HepG2 (cell line): ENCODE measurements around the gene MICALL2. TPM values are rescaled to one million over a fixed set of nuclear protein-coding genes. Genes with fewer than 3 reads are reported as not detected.

ENCODE experiments used
- ATAC-seq: fragments of 200-7000 bp; cut with Tn5 transposase; 3 replicates; pipeline ENCODE4 v1.9.1; 2020; ENCODE audit warnings: mild to moderate bottlenecking, moderate library complexity
- BruUV-seq: library from RNA; stranded (reverse); fragments of 400-500 nt; replicated peaks from 2 replicates; lab custom pipeline; 2021; lab: Mats Ljungman, UMichigan
- CTCF ChIA-PET: fragments of 300-600 bp; formaldehyde crosslinking; extraction: SDS; loops from one replicate; lab custom pipeline; 2021; ENCODE audit warnings: low total read pairs, inconsistent platforms, low intra/inter-chr PET ratio; lab: Yijun Ruan, JAX
- POLR2A ChIA-PET: fragments of 350-600 bp; sonication (Branson Sonifier 250); formaldehyde crosslinking; loops from one replicate; lab custom pipeline; 2020; ENCODE audit warnings: antibody characterized with exemption, inconsistent platforms; lab: Yijun Ruan, JAX
- DNase-seq: peaks from one replicate; pipeline ENCODE4 v3.0.0-alpha.2; 2015; ENCODE audit warnings: low spot score
- FAIRE-seq: peaks from 3 replicates; lab custom pipeline; 2011; peaks lifted over from hg19 to GRCh38; lab: Jason Lieb, UNC
- H2AFZ ChIP-seq: one replicate; pipeline ENCODE4 v1.6.1; 2011; ENCODE audit warnings: low read length, inconsistent platforms
- H3K27ac ChIP-seq: fragments of 300-600 bp; 3 replicates; pipeline ENCODE4 v1.8.0; 2011; ENCODE audit warnings: mixed run types, mild to moderate bottlenecking, mixed read lengths, low read length, inconsistent platforms; ENCODE audit not compliant: insufficient read depth; ENCODE audit errors: extremely low read length
- H3K27me3 ChIP-seq, 2 experiments: fragments of 200-600 bp in 1 of 2; 2 replicates in 1 of 2; 3 replicates in 1 of 2; pipeline versions ENCODE4 v1.6.0 to v1.8.0; 2011; ENCODE audit warnings: low read length in 2 of 2, mild to moderate bottlenecking in 2 of 2, moderate library complexity in 2 of 2, inconsistent platforms in 1 of 2; ENCODE audit not compliant: insufficient read depth in 2 of 2, control insufficient read depth in 1 of 2
- H3K36me3 ChIP-seq, 2 experiments: fragments of 200-600 bp in 1 of 2; replicated peaks in 1 of 2; 2 replicates in 1 of 2; 3 replicates in 1 of 2; pipeline versions ENCODE4 v1.5.1 to v1.8.0; 2011; ENCODE audit warnings: low read length in 2 of 2, inconsistent platforms in 1 of 2; ENCODE audit not compliant: insufficient read depth in 2 of 2, control insufficient read depth in 1 of 2
- H3K4me1 ChIP-seq: 2 replicates; pipeline ENCODE4 v1.5.1; 2012; ENCODE audit warnings: low read length, inconsistent platforms; ENCODE audit not compliant: insufficient read depth
- H3K4me2 ChIP-seq: 2 replicates; pipeline ENCODE4 v1.6.0; 2011; ENCODE audit warnings: low read depth, low read length, inconsistent platforms
- H3K4me3 ChIP-seq, 3 experiments: fragments of 200-600 bp in 1 of 3; sonication (generic), shearing (Covaris generic) in 1 of 3; replicated peaks in 1 of 3; 2 replicates each; pipeline ENCODE4 v1.5.1; 2011 to 2016; ENCODE audit warnings: low read length in 3 of 3, inconsistent platforms in 2 of 3, low read depth in 2 of 3, mild to moderate bottlenecking in 2 of 3, control low read depth in 1 of 3, mixed read lengths in 1 of 3; ENCODE audit not compliant: insufficient read depth in 1 of 3
- H3K79me2 ChIP-seq: one replicate; pipeline ENCODE4 v1.6.1; 2011; ENCODE audit warnings: low read length, inconsistent platforms; ENCODE audit not compliant: insufficient read depth
- H3K9ac ChIP-seq: 2 replicates; pipeline ENCODE4 v1.6.0; 2011; ENCODE audit warnings: mild to moderate bottlenecking, low read depth, low read length, inconsistent platforms; ENCODE audit not compliant: insufficient read depth
- H3K9me3 ChIP-seq: 2 replicates; pipeline ENCODE4 v1.5.1; 2012; ENCODE audit warnings: mild to moderate bottlenecking, low read length
- H4K20me1 ChIP-seq: 2 replicates; pipeline ENCODE4 v1.6.0; 2011; ENCODE audit warnings: inconsistent platforms, mild to moderate bottlenecking, low read length, moderate library complexity; ENCODE audit not compliant: insufficient read depth
- ATF3 ChIP-seq: sonication (generic); formaldehyde crosslinking; IDR thresholded peaks from 2 replicates; pipeline ENCODE4 v1.4.0; 2020; ENCODE audit warnings: missing genetic modification reagents
- DNMT3B ChIP-seq: conservative IDR thresholded peaks from 2 replicates; pipeline ENCODE4 v1.6.1; 2016; ENCODE audit warnings: missing biosample characterization, control low read depth
- MTERF4 ChIP-seq: sonication (generic); formaldehyde crosslinking; IDR thresholded peaks from 2 replicates; pipeline ENCODE4 v1.8.0; 2023; ENCODE audit warnings: mild to moderate bottlenecking, missing genetic modification reagents
- NFIB ChIP-seq: sonication (generic); formaldehyde crosslinking; IDR thresholded peaks from 2 replicates; pipeline ENCODE4 v1.9.0; 2021; ENCODE audit warnings: missing genetic modification reagents, mild to moderate bottlenecking, borderline replicate concordance
- RBAK ChIP-seq: sonication (generic); formaldehyde crosslinking; IDR thresholded peaks from 2 replicates; pipeline ENCODE4 v1.5.1; 2020; ENCODE audit warnings: mild to moderate bottlenecking, missing genetic modification reagents
- TCF7L2 ChIP-seq: IDR thresholded peaks from 2 replicates; pipeline ENCODE4 v1.6.1; 2011; ENCODE audit warnings: mild to moderate bottlenecking, low read depth, low read length, moderate library complexity
- ZKSCAN5 ChIP-seq: sonication (generic); formaldehyde crosslinking; IDR thresholded peaks from 2 replicates; pipeline ENCODE4 v1.5.1; 2020; ENCODE audit warnings: mild to moderate bottlenecking, missing genetic modification reagents
- ZNF138 ChIP-seq: sonication (generic); formaldehyde crosslinking; IDR thresholded peaks from 2 replicates; pipeline ENCODE4 v1.5.0; 2020; ENCODE audit warnings: mild to moderate bottlenecking, low read depth, missing genetic modification reagents
- ZNF572 ChIP-seq: sonication (generic); formaldehyde crosslinking; IDR thresholded peaks from 2 replicates; pipeline ENCODE4 v1.5.1; 2020; ENCODE audit warnings: mild to moderate bottlenecking, missing genetic modification reagents
- ZNF709 ChIP-seq: sonication (generic); formaldehyde crosslinking; IDR thresholded peaks from 2 replicates; pipeline ENCODE4 v1.5.0; 2020; ENCODE audit warnings: mild to moderate bottlenecking, missing genetic modification reagents
- ZNF747 ChIP-seq: sonication (generic); formaldehyde crosslinking; IDR thresholded peaks from 2 replicates; pipeline ENCODE4 v1.8.1; 2023; ENCODE audit warnings: missing genetic modification reagents, mild to moderate bottlenecking, borderline replicate concordance
- ZNF768 ChIP-seq: sonication (generic); formaldehyde crosslinking; IDR thresholded peaks from 2 replicates; pipeline ENCODE4 v1.4.0; 2020; ENCODE audit warnings: missing genetic modification reagents
- WGBS: methylation state at CpG from one replicate; pipeline ENCODE4 v1.1.6; 2017; ENCODE audit warnings: low lambda C conversion rate; 5-methylcytosine and 5-hydroxymethylcytosine counted together
- in situ Hi-C: cut with HindIII; loops from 2 replicates; pipeline ENCODE4 v1.10.0; 2017; ENCODE audit warnings: low pct_unique_long_range_greater_than_20kb; ENCODE audit not compliant: extremely low pct_ligation_motif_present
- intact Hi-C: fragments of 100-400 bp; cut with micrococcal nuclease; formaldehyde crosslinking; loops from one replicate; pipeline ENCODE4 v1.10.0; 2022; ENCODE audit not compliant: unreplicated experiment
- polyA plus RNA-seq, 8 experiments: library from polyadenylated mRNA; depleted of rRNA in 3 of 8; stranded (reverse) in 7 of 8; unstranded in 1 of 8; fragments of >200 nt; fragmentation: Illumina TruSeq in 4 of 8; extraction: Trizol in 4 of 8; gene quantifications; 2 replicates each; pipeline versions ENCODE4 v1.2.1 to v1.2.3, GENCODE V29; 2011 to 2016; ENCODE audit warnings: low read depth in 4 of 8, missing spikeins in 1 of 8, mixed read lengths in 1 of 8; ENCODE audit not compliant: insufficient read depth in 1 of 8
- total RNA-seq, 5 experiments: library from RNA; depleted of rRNA; stranded (reverse); fragments of >200 nt; fragmentation: Illumina TruSeq; extraction: Trizol; gene quantifications; 2 replicates each; pipeline ENCODE4 v1.2.3, GENCODE V29; 2016; ENCODE audit warnings: low read depth in 1 of 5

MICALL2 gene
- total and polyA plus RNA-seq, 2 of the 13 experiments (the other 11 are each of a cell fraction or from before 2014, with no cell fraction given): 5.8 to 12.4 TPM

GRCh38 chr7:1438208-1438607, 21.1 kb downstream of the MICALL2 start:
- no peak for FAIRE-seq
- H3K36me3 ChIP-seq: no peaks in the 10 kb centered on the region; a peak in 1 of 5 replicates
- TF ChIP-seq ZNF138 (CRISPR knock-in tag) (no peak), MTERF4 (CRISPR knock-in tag) (no peak), ZNF747 (CRISPR knock-in tag) (no peak), ZKSCAN5 (CRISPR knock-in tag) (no peak), TCF7L2 (no peak)
- H3K9me3 ChIP-seq: no peaks in the 10 kb centered on the region
- H3K4me2 ChIP-seq: no peak overlapping the region
- ChIA-PET CTCF (no interaction called here), POLR2A (interaction anchor here (0.9 to 1.4 kb wide), 2 partner anchors 9 to 22 kb away, joined by 3 read pairs; no protein-coding TSS in a partner anchor)
- no TSS peak for BruUV-seq
- no peak overlapping the region for H3K27ac ChIP-seq
- WGBS: 95% methylated on average over 4 of the region's 10 CpGs
- no peak for DNase-seq
- in situ Hi-C loops (no loop called here), intact Hi-C loops (no loop called here)
- no peak overlapping the region for H2AFZ ChIP-seq
- no peak overlapping the region for H3K9ac ChIP-seq
- no peak overlapping the region for H3K4me3 ChIP-seq
- no peaks in the 10 kb centered on the region for H3K79me2 ChIP-seq
- H3K4me1 ChIP-seq: no peaks in the 10 kb centered on the region
- no peak for ATAC-seq
- no peaks in the 10 kb centered on the region for H4K20me1 ChIP-seq
- 0 out of 5 replicates have a peak, but pooled peaks cover 0 to 1% of the 10 kb centered on the region in 2 experiments for H3K27me3 ChIP-seq

GRCh38 chr7:1437155-1437880, 22.0 kb downstream of the MICALL2 start:
- Histone ChIP-seq H2AFZ (no peak overlapping the region), H3K4me2 (no peak overlapping the region), H3K27ac (no peak overlapping the region), H3K9ac (no peak overlapping the region), H3K9me3 (no peaks in the 10 kb centered on the region), H3K4me3 (no peak overlapping the region), H3K27me3 (peaks cover 0 to 1% of the 10 kb centered on the region in 2 experiments; a peak in 1 of 5 replicates), H3K36me3 (no peaks in the 10 kb centered on the region; a peak in 1 of 5 replicates), H4K20me1 (no peaks in the 10 kb centered on the region), H3K79me2 (no peaks in the 10 kb centered on the region), H3K4me1 (peaks cover 6% of the 10 kb centered on the region; the same call in 1 of the 2 replicates)
- intact Hi-C loops (no loop called here), in situ Hi-C loops (no loop called here)
- DNase-seq: no peak
- ChIA-PET CTCF (no interaction called here), POLR2A (no interaction called here)
- 95% methylated on average over 22 of the region's 43 CpGs for WGBS
- ATAC-seq: no peak
- FAIRE-seq: no peak
- TF ChIP-seq DNMT3B (CRISPR knock-in tag): no peak
- no peak for TF ChIP-seq ZNF572 (CRISPR knock-in tag)
- TF ChIP-seq RBAK: no peak
- peak; percentile 89 for TF ChIP-seq ZNF768 (CRISPR knock-in tag)
- TF ChIP-seq ZNF709 (CRISPR knock-in tag): no peak
- no peak for TF ChIP-seq MTERF4 (CRISPR knock-in tag)
- no peak for TF ChIP-seq ATF3 (CRISPR knock-in tag)
- no peak for TF ChIP-seq NFIB (CRISPR knock-in tag)
- no TSS peak for BruUV-seq
